Natural killer cell (primary cell): Measurements from ENCODE around the gene FN3K. TPM values are rescaled to one million over a fixed set of nuclear protein-coding genes. Genes with fewer than 3 reads are reported as not detected.

Experiments used
- ATAC-seq, 3 donors: fragments of 150-1000 bp in 2 of 3; fragments of 200-7000 bp in 1 of 3; cut with Tn5 transposase; 1 replicate in 1 of 3; 2 replicates in 2 of 3; pipeline ENCODE4 v1.10.0; 2021; ENCODE audit warnings: mild to moderate bottlenecking in 2 of 3, moderate library complexity in 2 of 3
- DNase-seq, 2 donors: peaks; one replicate each; pipeline versions ENCODE4 v3.0.0 to v3.0.0-alpha.2; 2013 to 2021; ENCODE audit warnings: mixed read lengths in 1 of 2
- H3K27ac ChIP-seq: one replicate; pipeline ENCODE4 v1.5.1; 2013; ENCODE audit warnings: mild to moderate bottlenecking, low read length
- H3K27me3 ChIP-seq: one replicate; pipeline ENCODE4 v1.6.1; 2013; ENCODE audit warnings: low read length; ENCODE audit not compliant: control insufficient read depth, insufficient read depth
- H3K36me3 ChIP-seq: one replicate; pipeline ENCODE4 v1.6.1; 2013; ENCODE audit warnings: low read length; ENCODE audit not compliant: control insufficient read depth, insufficient read depth
- H3K4me1 ChIP-seq: one replicate; pipeline ENCODE4 v1.6.1; 2013; ENCODE audit warnings: low read length; ENCODE audit not compliant: control insufficient read depth, insufficient read depth
- H3K4me3 ChIP-seq: one replicate; pipeline ENCODE4 v1.5.1; 2013; ENCODE audit warnings: low read length
- H3K9me3 ChIP-seq: one replicate; pipeline ENCODE4 v1.6.1; 2013; ENCODE audit warnings: low read length; ENCODE audit not compliant: control insufficient read depth, insufficient read depth
- H3K27ac Mint-ChIP-seq, 2 donors: one replicate each; pipeline ENCODE4 v1.8.0; 2022; ENCODE audit warnings: mild to moderate bottlenecking in 2 of 2, mixed read lengths in 2 of 2, moderate library complexity in 1 of 2
- H3K27me3 Mint-ChIP-seq, 2 donors: one replicate each; pipeline ENCODE4 v1.8.0; 2022; ENCODE audit warnings: low read depth in 2 of 2, mixed read lengths in 2 of 2
- H3K36me3 Mint-ChIP-seq: one replicate; pipeline ENCODE4 v1.8.0; 2022; ENCODE audit warnings: mixed read lengths
- H3K4me1 Mint-ChIP-seq, 2 donors: one replicate each; pipeline ENCODE4 v1.8.0; 2022; ENCODE audit warnings: mixed read lengths in 2 of 2
- H3K4me3 Mint-ChIP-seq: one replicate; pipeline ENCODE4 v1.8.0; 2022; ENCODE audit warnings: mild to moderate bottlenecking, moderate library complexity, mixed read lengths
- H3K9me3 Mint-ChIP-seq, 2 donors: one replicate each; pipeline ENCODE4 v1.8.0; 2022; ENCODE audit warnings: mixed read lengths in 2 of 2
- WGBS: methylation state at CpG from one replicate; pipeline ENCODE4 v1.1.7; 2013; ENCODE audit warnings: missing lambda C conversion rate; ENCODE audit not compliant: insufficient coverage; 5-methylcytosine and 5-hydroxymethylcytosine counted together
- intact Hi-C: fragments of 100-400 bp; cut with micrococcal nuclease; formaldehyde crosslinking; loops from one replicate; pipeline ENCODE4 v1.14.2; 2022
- total RNA-seq, 4 donors: library from RNA; stranded (reverse); fragments of 120-200 nt in 1 of 4; gene quantifications; one replicate each; pipeline versions ENCODE4 v1.2.3 to v1.2.4, GENCODE V29; 2013 to 2022
- TF ChIP-seq, protein P1 (sequence below): fragments of 200-600 bp; IDR thresholded peaks from one replicate; pipeline ENCODE4 v1.8.0; 2022; ENCODE audit warnings: antibody characterized with exemption

Gene FN3K
- total RNA-seq, 3 donors from 2014 or later (not counting 1 experiment from before 2014, with no cell fraction given) = 4.9 to 6.1 (median 5.5) TPM

DNA sequence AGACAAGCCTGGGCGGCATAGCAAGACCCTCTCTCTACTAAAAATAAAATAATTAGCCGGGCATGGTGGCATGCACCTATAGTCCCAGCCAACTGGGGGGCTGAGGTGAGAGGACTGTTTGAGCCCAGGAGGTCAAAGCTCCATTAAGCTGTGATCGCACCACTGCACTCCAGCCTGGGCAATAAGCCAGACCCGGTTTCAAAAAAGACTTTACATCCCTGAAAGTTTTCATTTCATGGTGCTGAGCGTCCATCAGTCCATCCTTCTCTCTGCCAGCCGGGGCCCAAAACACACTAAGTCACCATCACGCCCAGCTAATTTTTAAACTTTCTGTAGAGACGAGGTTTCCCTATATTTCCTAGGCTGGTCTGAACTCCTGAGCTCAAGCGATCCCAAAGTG, 47.5 kb upstream of the FN3K start:
- intact Hi-C loops = no loop called here
- Histone ChIP-seq H3K4me1 (no peaks in the 10 kb centered on the region), H3K27ac (no peak overlapping the region), H3K9me3 (no peaks in the 10 kb centered on the region), H3K4me3 (no peak overlapping the region), H3K27me3 (no peaks in the 10 kb centered on the region), H3K36me3 (no peaks in the 10 kb centered on the region)
- ATAC-seq = no peak
- Mint-ChIP-seq H3K4me1 (no peaks in the 10 kb centered on the region), H3K27ac (no peak overlapping the region), H3K36me3 (no peaks in the 10 kb centered on the region), H3K27me3 (no peaks in the 10 kb centered on the region), H3K4me3 (no peak overlapping the region), H3K9me3 (no peaks in the 10 kb centered on the region)
- WGBS = 94% methylated on average over 9 of the region's 9 CpGs
- DNase-seq = no peak
- TF ChIP-seq, protein P1, sequence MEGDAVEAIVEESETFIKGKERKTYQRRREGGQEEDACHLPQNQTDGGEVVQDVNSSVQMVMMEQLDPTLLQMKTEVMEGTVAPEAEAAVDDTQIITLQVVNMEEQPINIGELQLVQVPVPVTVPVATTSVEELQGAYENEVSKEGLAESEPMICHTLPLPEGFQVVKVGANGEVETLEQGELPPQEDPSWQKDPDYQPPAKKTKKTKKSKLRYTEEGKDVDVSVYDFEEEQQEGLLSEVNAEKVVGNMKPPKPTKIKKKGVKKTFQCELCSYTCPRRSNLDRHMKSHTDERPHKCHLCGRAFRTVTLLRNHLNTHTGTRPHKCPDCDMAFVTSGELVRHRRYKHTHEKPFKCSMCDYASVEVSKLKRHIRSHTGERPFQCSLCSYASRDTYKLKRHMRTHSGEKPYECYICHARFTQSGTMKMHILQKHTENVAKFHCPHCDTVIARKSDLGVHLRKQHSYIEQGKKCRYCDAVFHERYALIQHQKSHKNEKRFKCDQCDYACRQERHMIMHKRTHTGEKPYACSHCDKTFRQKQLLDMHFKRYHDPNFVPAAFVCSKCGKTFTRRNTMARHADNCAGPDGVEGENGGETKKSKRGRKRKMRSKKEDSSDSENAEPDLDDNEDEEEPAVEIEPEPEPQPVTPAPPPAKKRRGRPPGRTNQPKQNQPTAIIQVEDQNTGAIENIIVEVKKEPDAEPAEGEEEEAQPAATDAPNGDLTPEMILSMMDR = no peak

DNA sequence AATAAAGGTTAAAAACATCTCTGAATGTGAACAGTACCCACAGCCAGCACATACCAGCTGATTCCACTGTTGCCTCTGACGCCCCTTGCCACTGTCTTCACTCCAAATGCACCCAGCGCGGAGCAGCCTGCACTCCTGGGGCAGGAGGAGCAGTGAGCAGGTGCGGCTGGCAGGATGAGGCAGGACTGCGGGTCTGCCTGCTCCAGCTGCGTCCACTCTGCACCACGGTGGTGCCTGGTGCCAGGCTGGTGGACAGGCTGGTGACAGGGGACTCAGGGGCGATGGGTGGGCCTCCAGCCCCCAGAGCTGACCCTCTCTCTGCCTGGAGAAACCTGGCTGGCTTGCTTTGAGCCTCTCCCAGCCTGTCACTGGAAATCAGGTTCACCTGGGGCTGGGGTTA, 46.3 kb upstream of the FN3K start:
- WGBS = 92% methylated on average over 8 of the region's 8 CpGs

DNA sequence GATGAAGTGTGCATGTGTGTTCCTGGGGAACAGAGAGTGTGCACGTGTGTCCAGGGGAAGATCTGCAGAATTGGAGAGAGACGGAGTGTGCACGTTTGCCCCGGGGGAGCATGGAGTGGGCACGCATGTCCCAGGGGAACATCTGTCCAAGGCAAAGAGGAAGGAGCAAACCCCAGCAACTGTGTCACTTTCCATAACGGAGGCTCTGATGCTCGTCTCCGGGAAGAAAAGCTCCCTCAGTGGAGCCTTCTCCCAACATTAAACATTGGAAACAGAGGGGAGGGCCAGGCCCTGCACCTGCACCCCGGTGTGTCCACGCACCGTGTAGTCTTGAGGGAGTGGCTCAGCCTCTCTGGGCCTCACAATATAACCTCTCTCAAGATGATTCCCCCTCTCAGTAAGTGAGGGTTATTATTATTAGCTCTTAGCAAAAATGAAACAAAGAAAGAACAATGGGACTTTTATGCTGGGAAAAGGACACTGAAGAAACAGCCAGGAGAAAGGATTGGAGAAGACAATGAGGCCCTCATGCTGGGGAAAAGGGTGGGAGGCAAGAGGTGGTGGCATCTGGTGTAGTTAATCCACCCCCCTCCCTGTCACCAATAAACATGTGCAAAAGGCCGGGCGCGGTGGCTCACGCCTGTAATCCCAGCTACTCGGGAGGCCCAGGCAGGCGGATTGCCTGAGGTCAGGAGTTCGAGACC, 44.5 kb upstream of the FN3K start:
- no peak overlapping the region for H3K4me3 Mint-ChIP-seq
- H3K4me3 ChIP-seq = no peak overlapping the region
- TF ChIP-seq, protein P1 = no peak
- H3K27ac ChIP-seq = no peak overlapping the region
- H3K36me3 Mint-ChIP-seq = no peaks in the 10 kb centered on the region
- H3K9me3 ChIP-seq = peaks cover 7% of the 10 kb centered on the region
- no peaks in the 10 kb centered on the region for H3K4me1 ChIP-seq
- H3K27ac Mint-ChIP-seq = no peak overlapping the region
- intact Hi-C loops = no loop called here
- DNase-seq (no peak), ATAC-seq (no peak)
- no peaks in the 10 kb centered on the region for H3K4me1 Mint-ChIP-seq
- 84% methylated on average over 15 of the region's 18 CpGs for WGBS
- no peaks in the 10 kb centered on the region for H3K27me3 Mint-ChIP-seq
- H3K27me3 ChIP-seq = no peaks in the 10 kb centered on the region
- H3K9me3 Mint-ChIP-seq = no peaks in the 10 kb centered on the region
- no peaks in the 10 kb centered on the region for H3K36me3 ChIP-seq

More for the DNA sequence above, 46.3 kb upstream of the FN3K start:
- no peak overlapping the region for H3K4me3 Mint-ChIP-seq
- TF ChIP-seq, protein P1 = no peak
- H3K4me1 Mint-ChIP-seq = no peaks in the 10 kb centered on the region
- ATAC-seq (no peak), DNase-seq (no peak)
- no peaks in the 10 kb centered on the region for H3K36me3 Mint-ChIP-seq
- H3K27me3 Mint-ChIP-seq = no peaks in the 10 kb centered on the region
- Histone ChIP-seq H3K9me3 (peaks cover under 1% of the 10 kb centered on the region), H3K27ac (no peak overlapping the region), H3K27me3 (no peaks in the 10 kb centered on the region), H3K36me3 (no peaks in the 10 kb centered on the region), H3K4me1 (no peaks in the 10 kb centered on the region), H3K4me3 (no peak overlapping the region)
- no peaks in the 10 kb centered on the region for H3K9me3 Mint-ChIP-seq
- intact Hi-C loops = no loop called here
- no peak overlapping the region for H3K27ac Mint-ChIP-seq

GRCh38 chr17:82691714-82692113, 43.7 kb upstream of the FN3K start:
- Histone ChIP-seq H3K27me3 (peaks cover under 1% of the 10 kb centered on the region), H3K4me1 (no peaks in the 10 kb centered on the region), H3K27ac (no peak overlapping the region), H3K36me3 (no peaks in the 10 kb centered on the region), H3K4me3 (no peak overlapping the region), H3K9me3 (peaks cover 7% of the 10 kb centered on the region)
- Mint-ChIP-seq H3K27me3 (no peaks in the 10 kb centered on the region), H3K27ac (no peak overlapping the region), H3K4me1 (no peaks in the 10 kb centered on the region), H3K4me3 (no peak overlapping the region), H3K36me3 (no peaks in the 10 kb centered on the region), H3K9me3 (no peaks in the 10 kb centered on the region)
- DNase-seq = no peak
- TF ChIP-seq, protein P1 = no peak
- intact Hi-C loops = no loop called here
- no peak for ATAC-seq
- WGBS = 86% methylated on average over 11 of the region's 17 CpGs
